Stomach (tissue), 4 donors: ENCODE results near the gene ZNF513.

Experiments used
- CTCF ChIP-seq, 7 experiments: fragments of 450-650 bp in 4 of 7; fragments of 200-600 bp in 3 of 7; sonication (generic) in 3 of 7; IDR thresholded peaks; one replicate each; pipeline ENCODE4 v1.5.1; 2016 to 2019; ENCODE audit warnings: antibody characterized with exemption in 7 of 7, control low read depth in 2 of 7, mild to moderate bottlenecking in 1 of 7
- POLR2A ChIP-seq, 4 donors: fragments of 450-650 bp; IDR thresholded peaks; one replicate each; pipeline ENCODE4 v1.6.1; 2016; ENCODE audit warnings: antibody characterized with exemption in 4 of 4, control low read depth in 2 of 4, mild to moderate bottlenecking in 1 of 4, moderate library complexity in 1 of 4
- POLR2AphosphoS5 ChIP-seq, 3 donors: sonication (generic); formaldehyde crosslinking; IDR thresholded peaks; one replicate each; pipeline ENCODE4 v1.6.1; 2016; ENCODE audit warnings: antibody characterized with exemption in 3 of 3

- TF ChIP-seq CTCF (IDR thresholded peaks at IDR 0.05) (no peak), POLR2AphosphoS5 (IDR thresholded peaks at IDR 0.05) (no peak), POLR2A (IDR thresholded peaks at IDR 0.05) (no peak)
These were observed 28.2 kb upstream of the ZNF513 start for GRCh38 chr2:27408601-27409320.
